K562 (cell line): ENCODE data around the gene MPHOSPH9. TPM values are rescaled to one million over a fixed set of nuclear protein-coding genes. Genes with fewer than 3 reads are reported as not detected.

Experiments
- ATF3 ChIP-seq, 2 experiments: fragments of 450-650 bp in 1 of 2; sonication (generic) in 1 of 2; formaldehyde crosslinking in 1 of 2; IDR thresholded peaks in 1 of 2; conservative IDR thresholded peaks in 1 of 2; 2 replicates each; pipeline versions ENCODE4 v1.6.1 to v1.8.1; 2016 to 2023; ENCODE audit warnings: mild to moderate bottlenecking in 2 of 2, moderate library complexity in 2 of 2, inconsistent platforms in 1 of 2, missing genetic modification reagents in 1 of 2
- CBX1 ChIP-seq: sonication (generic); IDR thresholded peaks from 2 replicates; pipeline ENCODE4 v1.6.1; 2016; ENCODE audit warnings: antibody characterized with exemption, low read depth, mild to moderate bottlenecking
- FOXJ2 ChIP-seq: fragments of 200-800 bp; sonication (Bioruptor generic); IDR thresholded peaks from 2 replicates; pipeline ENCODE4 v1.6.1; 2016; ENCODE audit warnings: missing genetic modification characterization, missing compliant biosample characterization
- HOXB6 ChIP-seq: fragments of 250-450 bp; sonication (Bioruptor Pico); IDR thresholded peaks from 2 replicates; pipeline ENCODE4 v1.5.1; 2022; ENCODE audit warnings: mild to moderate bottlenecking, borderline replicate concordance
- IFI16 ChIP-seq: fragments of 250-450 bp; sonication (Bioruptor Pico); IDR thresholded peaks from 2 replicates; pipeline ENCODE4 v2.1.2; 2022; ENCODE audit warnings: mild to moderate bottlenecking, inconsistent platforms
- JUND ChIP-seq, 2 experiments: IDR thresholded peaks; 2 replicates in 1 of 2; 3 replicates in 1 of 2; pipeline ENCODE4 v1.6.1; 2011; ENCODE audit warnings: borderline replicate concordance in 2 of 2, low read depth in 2 of 2, low read length in 2 of 2, improper control_type of control experiment in 1 of 2, missing biosample characterization in 1 of 2, missing genetic modification characterization in 1 of 2, missing genetic modification reagents in 1 of 2
- PRPF4 ChIP-seq: fragments of 200-400 bp; formaldehyde crosslinking; IDR thresholded peaks from one replicate; pipeline ENCODE4 v1.6.1; 2017; ENCODE audit warnings: low read length, low read depth, mild to moderate bottlenecking; ENCODE audit not compliant: insufficient read depth, poor library complexity, severe bottlenecking
- RBM15 ChIP-seq: fragments of 200-400 bp; formaldehyde crosslinking; IDR thresholded peaks from 2 replicates; pipeline ENCODE4 v1.6.1; 2018; ENCODE audit warnings: mild to moderate bottlenecking, low read length, moderate library complexity; ENCODE audit not compliant: insufficient read depth
- RFX7 ChIP-seq: fragments of 250-450 bp; sonication (Bioruptor Pico); IDR thresholded peaks from 2 replicates; pipeline ENCODE4 v1.5.1; 2021; ENCODE audit warnings: mild to moderate bottlenecking
- RNF2 ChIP-seq: sonication (generic); IDR thresholded peaks from 2 replicates; pipeline ENCODE4 v1.6.1; 2016
- SMC3 ChIP-seq: conservative IDR thresholded peaks from 2 replicates; pipeline ENCODE4 v1.6.1; 2011; ENCODE audit warnings: low read depth, low read length, improper control_type of control experiment; ENCODE audit not compliant: insufficient read depth
- ZBTB43 ChIP-seq: sonication (generic); formaldehyde crosslinking; IDR thresholded peaks from 2 replicates; pipeline ENCODE4 v1.8.0; 2023; ENCODE audit warnings: mild to moderate bottlenecking, missing genetic modification reagents
- ZFPM2 ChIP-seq: fragments of 250-450 bp; sonication (Bioruptor Pico); IDR thresholded peaks from 2 replicates; pipeline ENCODE4 v1.5.1; 2022; ENCODE audit warnings: mild to moderate bottlenecking
- ZNF583 ChIP-seq: fragments of 250-450 bp; sonication (Bioruptor Pico); IDR thresholded peaks from 2 replicates; pipeline ENCODE4 v1.4.0; 2020
- polyA plus RNA-seq, 8 experiments: library from polyadenylated mRNA; depleted of rRNA in 4 of 8; stranded (reverse) in 5 of 8; unstranded in 3 of 8; fragments of >200 nt; fragmentation: Nextera tagmentation in 2 of 8; fragmentation: Illumina TruSeq in 1 of 8; extraction: Ambion mirVana in 2 of 8; extraction: Trizol in 1 of 8; gene quantifications; 2 replicates each; pipeline versions ENCODE4 v1.2.1 to v1.2.3, GENCODE V29; 2011 to 2014; ENCODE audit warnings: inconsistent platforms in 1 of 8, missing spikeins in 1 of 8
- total RNA-seq, 7 experiments: library from RNA; depleted of rRNA in 6 of 7; stranded (reverse); fragments of >200 nt in 6 of 7; fragmentation: Illumina TruSeq in 2 of 7; extraction: Trizol in 2 of 7; gene quantifications; 2 replicates each; pipeline versions ENCODE4 v1.2.1 to v1.2.3, GENCODE V29; 2011 to 2021; ENCODE audit warnings: low replicate concordance in 1 of 7
- TF ChIP-seq, protein P1 (sequence below), 2 experiments: fragments of 450-650 bp in 1 of 2; IDR thresholded peaks; 2 replicates each; pipeline ENCODE4 v1.6.1; 2011 to 2017; ENCODE audit warnings: low read depth in 2 of 2, antibody characterized with exemption in 1 of 2, borderline replicate concordance in 1 of 2, low read length in 1 of 2, mild to moderate bottlenecking in 1 of 2, mixed read lengths in 1 of 2; ENCODE audit not compliant: control insufficient read depth in 1 of 2
- TF ChIP-seq, protein P2 (sequence below): fragments of 250-450 bp; sonication (Bioruptor Pico); IDR thresholded peaks from 2 replicates; pipeline ENCODE4 v1.5.0; 2022; ENCODE audit warnings: mild to moderate bottlenecking

MPHOSPH9 gene
- total and polyA plus RNA-seq, 9 of the 15 experiments (the other 6 are each of a cell fraction or from before 2014, with no cell fraction given), result 14.2 to 103 (median 54.5) TPM

- no peak for TF ChIP-seq RFX7 (CRISPR knock-in tag)
- TF ChIP-seq, protein P1, sequence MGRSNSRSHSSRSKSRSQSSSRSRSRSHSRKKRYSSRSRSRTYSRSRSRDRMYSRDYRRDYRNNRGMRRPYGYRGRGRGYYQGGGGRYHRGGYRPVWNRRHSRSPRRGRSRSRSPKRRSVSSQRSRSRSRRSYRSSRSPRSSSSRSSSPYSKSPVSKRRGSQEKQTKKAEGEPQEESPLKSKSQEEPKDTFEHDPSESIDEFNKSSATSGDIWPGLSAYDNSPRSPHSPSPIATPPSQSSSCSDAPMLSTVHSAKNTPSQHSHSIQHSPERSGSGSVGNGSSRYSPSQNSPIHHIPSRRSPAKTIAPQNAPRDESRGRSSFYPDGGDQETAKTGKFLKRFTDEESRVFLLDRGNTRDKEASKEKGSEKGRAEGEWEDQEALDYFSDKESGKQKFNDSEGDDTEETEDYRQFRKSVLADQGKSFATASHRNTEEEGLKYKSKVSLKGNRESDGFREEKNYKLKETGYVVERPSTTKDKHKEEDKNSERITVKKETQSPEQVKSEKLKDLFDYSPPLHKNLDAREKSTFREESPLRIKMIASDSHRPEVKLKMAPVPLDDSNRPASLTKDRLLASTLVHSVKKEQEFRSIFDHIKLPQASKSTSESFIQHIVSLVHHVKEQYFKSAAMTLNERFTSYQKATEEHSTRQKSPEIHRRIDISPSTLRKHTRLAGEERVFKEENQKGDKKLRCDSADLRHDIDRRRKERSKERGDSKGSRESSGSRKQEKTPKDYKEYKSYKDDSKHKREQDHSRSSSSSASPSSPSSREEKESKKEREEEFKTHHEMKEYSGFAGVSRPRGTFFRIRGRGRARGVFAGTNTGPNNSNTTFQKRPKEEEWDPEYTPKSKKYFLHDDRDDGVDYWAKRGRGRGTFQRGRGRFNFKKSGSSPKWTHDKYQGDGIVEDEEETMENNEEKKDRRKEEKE (IDR thresholded peaks at IDR 0.05; ENCODE audit: borderline replicate concordance in 1 of 2, control insufficient read depth in 1 of 2, low read depth in 2 of 2, low read length in 1 of 2), result no peak
- TF ChIP-seq FOXJ2 (tag), result no peak
- no peak for TF ChIP-seq ZNF583 (CRISPR knock-in tag)
- TF ChIP-seq, protein P2, sequence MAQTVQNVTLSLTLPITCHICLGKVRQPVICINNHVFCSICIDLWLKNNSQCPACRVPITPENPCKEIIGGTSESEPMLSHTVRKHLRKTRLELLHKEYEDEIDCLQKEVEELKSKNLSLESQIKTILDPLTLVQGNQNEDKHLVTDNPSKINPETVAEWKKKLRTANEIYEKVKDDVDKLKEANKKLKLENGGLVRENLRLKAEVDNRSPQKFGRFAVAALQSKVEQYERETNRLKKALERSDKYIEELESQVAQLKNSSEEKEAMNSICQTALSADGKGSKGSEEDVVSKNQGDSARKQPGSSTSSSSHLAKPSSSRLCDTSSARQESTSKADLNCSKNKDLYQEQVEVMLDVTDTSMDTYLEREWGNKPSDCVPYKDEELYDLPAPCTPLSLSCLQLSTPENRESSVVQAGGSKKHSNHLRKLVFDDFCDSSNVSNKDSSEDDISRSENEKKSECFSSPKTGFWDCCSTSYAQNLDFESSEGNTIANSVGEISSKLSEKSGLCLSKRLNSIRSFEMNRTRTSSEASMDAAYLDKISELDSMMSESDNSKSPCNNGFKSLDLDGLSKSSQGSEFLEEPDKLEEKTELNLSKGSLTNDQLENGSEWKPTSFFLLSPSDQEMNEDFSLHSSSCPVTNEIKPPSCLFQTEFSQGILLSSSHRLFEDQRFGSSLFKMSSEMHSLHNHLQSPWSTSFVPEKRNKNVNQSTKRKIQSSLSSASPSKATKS (CRISPR knock-in tag), result no peak
- no peak; the same call in 1 of the 2 replicates for TF ChIP-seq CBX1
- TF ChIP-seq HOXB6 (CRISPR knock-in tag), result no peak
- no peak for TF ChIP-seq JUND (IDR thresholded peaks at IDR 0.05; ENCODE audit: borderline replicate concordance, low read depth, low read length)
- no peak for TF ChIP-seq JUND (tag; IDR thresholded peaks at IDR 0.05; ENCODE audit: borderline replicate concordance, low read depth, low read length)
- TF ChIP-seq ATF3 (IDR thresholded peaks at IDR 0.05), result no peak
- no peak for TF ChIP-seq ATF3 (CRISPR knock-in tag; conservative IDR thresholded peaks at IDR 0.05)
- peak; percentile 52 for TF ChIP-seq PRPF4
- no peak for TF ChIP-seq IFI16 (CRISPR knock-in tag)
- TF ChIP-seq RNF2, result no peak
- TF ChIP-seq ZFPM2 (CRISPR knock-in tag), result no peak
- no peak for TF ChIP-seq RBM15
- no peak for TF ChIP-seq SMC3
- no peak for TF ChIP-seq ZBTB43 (CRISPR knock-in tag)
Measured at GRCh38 chr12:123150744-123151456, 82.0 kb downstream of the MPHOSPH9 start, which contains the start of gene PITPNM2 (continued).
